ENCODE data around the gene FUT9. TPM values are rescaled to one million over a fixed set of nuclear protein-coding genes. Genes with fewer than 3 reads are reported as not detected.

Gene FUT9
- polyA plus RNA-seq, 1 donor (not counting 4 experiments of a cell fraction or from before 2014, with no cell fraction given), result not detected

DNA sequence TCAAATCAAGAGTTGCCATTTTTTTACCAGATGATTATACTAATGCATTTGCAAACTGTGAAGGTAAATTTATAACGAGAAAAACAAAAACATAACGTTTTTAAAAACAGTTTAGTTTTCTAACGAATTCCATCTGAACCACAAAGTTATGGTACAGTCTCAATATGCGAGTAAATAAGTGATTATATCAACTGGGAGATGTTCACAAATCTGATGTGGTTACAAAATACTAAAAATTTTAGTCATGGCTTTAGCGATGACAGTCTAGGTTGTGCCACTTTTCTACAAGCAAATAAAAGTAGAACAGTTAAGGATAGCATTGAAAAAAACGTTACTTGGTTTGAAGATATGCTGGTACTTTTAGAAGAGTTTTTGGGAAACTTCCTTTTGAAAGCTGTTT lies 186.8 kb downstream of the FUT9 start:
- DNase-seq (ENCODE audit: low read depth, low spot score) (no peak), FAIRE-seq (no peak)
- Histone ChIP-seq H2AFZ (ENCODE audit: control insufficient read depth, low read length) (no peak overlapping the region), H3K27ac (ENCODE audit: control insufficient read depth, insufficient read depth, low read length) (no peak overlapping the region), H3K4me1 (ENCODE audit: control insufficient read depth, extremely low read depth, insufficient read depth, low read length) (no peaks in the 10 kb centered on the region), H3K9me3 (ENCODE audit: control insufficient read depth, low read depth, low read length) (no peaks in the 10 kb centered on the region), H3K9ac (ENCODE audit: control insufficient read depth, extremely low read depth, insufficient read depth, low read length) (no peak overlapping the region), H3K27me3 (ENCODE audit: control insufficient read depth, extremely low read depth, insufficient read depth, low read length) (no peaks in the 10 kb centered on the region), H4K20me1 (ENCODE audit: control insufficient read depth, extremely low read depth, insufficient read depth, low read length) (no peaks in the 10 kb centered on the region), H3K4me2 (ENCODE audit: control insufficient read depth, extremely low read depth, insufficient read depth, low read depth, low read length) (no peak overlapping the region), H3K4me3 (ENCODE audit: control insufficient read depth in 2 of 3, extremely low read depth in 1 of 3, insufficient read depth in 2 of 3, low read depth in 1 of 3, low read length in 3 of 3) (no peak overlapping the region), H3K9me1 (ENCODE audit: control insufficient read depth, extremely low read depth, insufficient read depth, low read length) (no peaks in the 10 kb centered on the region), H3K36me3 (ENCODE audit: control insufficient read depth in 2 of 2, extremely low read depth in 1 of 2, insufficient read depth in 2 of 2, low read length in 2 of 2) (no peaks in the 10 kb centered on the region), H3K79me2 (ENCODE audit: control insufficient read depth, insufficient read depth, low read length) (no peaks in the 10 kb centered on the region)
- dilution Hi-C loops (cut with MboI; ENCODE audit: extremely low pct_ligation_motif_present, low sequenced_read_pairs), result no loop called here
- TF ChIP-seq, protein P1, sequence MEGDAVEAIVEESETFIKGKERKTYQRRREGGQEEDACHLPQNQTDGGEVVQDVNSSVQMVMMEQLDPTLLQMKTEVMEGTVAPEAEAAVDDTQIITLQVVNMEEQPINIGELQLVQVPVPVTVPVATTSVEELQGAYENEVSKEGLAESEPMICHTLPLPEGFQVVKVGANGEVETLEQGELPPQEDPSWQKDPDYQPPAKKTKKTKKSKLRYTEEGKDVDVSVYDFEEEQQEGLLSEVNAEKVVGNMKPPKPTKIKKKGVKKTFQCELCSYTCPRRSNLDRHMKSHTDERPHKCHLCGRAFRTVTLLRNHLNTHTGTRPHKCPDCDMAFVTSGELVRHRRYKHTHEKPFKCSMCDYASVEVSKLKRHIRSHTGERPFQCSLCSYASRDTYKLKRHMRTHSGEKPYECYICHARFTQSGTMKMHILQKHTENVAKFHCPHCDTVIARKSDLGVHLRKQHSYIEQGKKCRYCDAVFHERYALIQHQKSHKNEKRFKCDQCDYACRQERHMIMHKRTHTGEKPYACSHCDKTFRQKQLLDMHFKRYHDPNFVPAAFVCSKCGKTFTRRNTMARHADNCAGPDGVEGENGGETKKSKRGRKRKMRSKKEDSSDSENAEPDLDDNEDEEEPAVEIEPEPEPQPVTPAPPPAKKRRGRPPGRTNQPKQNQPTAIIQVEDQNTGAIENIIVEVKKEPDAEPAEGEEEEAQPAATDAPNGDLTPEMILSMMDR (optimal IDR thresholded peaks at IDR 0.05 in 1 of 3, IDR thresholded peaks at IDR 0.05 in 1 of 3, conservative IDR thresholded peaks at IDR 0.05 in 1 of 3; ENCODE audit: extremely low read depth in 1 of 3, insufficient read depth in 2 of 3, low read length in 3 of 3), result no peak
- no peak for TF ChIP-seq EZH2 (IDR thresholded peaks at IDR 0.05; ENCODE audit: low read length)

DNA sequence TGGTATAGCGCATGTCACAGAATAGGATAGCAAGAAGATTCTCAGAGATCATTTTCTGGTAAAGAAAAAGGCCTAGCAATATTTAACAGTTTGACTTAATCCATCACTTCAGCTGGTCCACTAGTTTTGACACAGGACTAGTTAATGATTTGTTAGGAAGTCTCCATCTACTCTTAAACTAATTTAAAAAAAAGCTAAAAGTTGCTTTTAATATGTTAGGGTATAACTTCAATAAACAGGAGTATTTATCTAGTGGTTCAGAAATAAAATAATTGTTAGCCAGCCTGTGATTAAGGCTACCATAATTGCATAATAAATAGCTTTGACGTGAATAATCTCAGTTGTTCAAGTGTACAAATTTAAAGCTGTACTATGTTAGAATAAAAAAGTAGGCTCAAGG lies 195.6 kb downstream of the FUT9 start:
- no peak overlapping the region for H3K4me3 ChIP-seq (ENCODE audit: control insufficient read depth in 2 of 3, extremely low read depth in 1 of 3, insufficient read depth in 2 of 3, low read depth in 1 of 3, low read length in 3 of 3)
- no peaks in the 10 kb centered on the region for H3K79me2 ChIP-seq (ENCODE audit: control insufficient read depth, insufficient read depth, low read length)
- H2AFZ ChIP-seq (ENCODE audit: control insufficient read depth, low read length), result no peak overlapping the region
- no peaks in the 10 kb centered on the region for H3K9me1 ChIP-seq (ENCODE audit: control insufficient read depth, extremely low read depth, insufficient read depth, low read length)
- no peak overlapping the region for H3K27ac ChIP-seq (ENCODE audit: control insufficient read depth, insufficient read depth, low read length)
- H3K36me3 ChIP-seq (ENCODE audit: control insufficient read depth in 2 of 2, extremely low read depth in 1 of 2, insufficient read depth in 2 of 2, low read length in 2 of 2), result no peaks in the 10 kb centered on the region
- no peaks in the 10 kb centered on the region for H3K27me3 ChIP-seq (ENCODE audit: control insufficient read depth, extremely low read depth, insufficient read depth, low read length)
- no peak overlapping the region for H3K4me2 ChIP-seq (ENCODE audit: control insufficient read depth, extremely low read depth, insufficient read depth, low read depth, low read length)
- no peaks in the 10 kb centered on the region for H3K4me1 ChIP-seq (ENCODE audit: control insufficient read depth, extremely low read depth, insufficient read depth, low read length)
- H3K9ac ChIP-seq (ENCODE audit: control insufficient read depth, extremely low read depth, insufficient read depth, low read length), result no peak overlapping the region
- dilution Hi-C loops (cut with MboI; ENCODE audit: extremely low pct_ligation_motif_present, low sequenced_read_pairs), result no loop called here
- TF ChIP-seq, protein P1 (optimal IDR thresholded peaks at IDR 0.05 in 1 of 3, IDR thresholded peaks at IDR 0.05 in 1 of 3, conservative IDR thresholded peaks at IDR 0.05 in 1 of 3; ENCODE audit: extremely low read depth in 1 of 3, insufficient read depth in 2 of 3, low read length in 3 of 3), result no peak
- TF ChIP-seq EZH2 (IDR thresholded peaks at IDR 0.05; ENCODE audit: low read length), result no peak
- no peaks in the 10 kb centered on the region for H3K9me3 ChIP-seq (ENCODE audit: control insufficient read depth, low read depth, low read length)
- no peak for DNase-seq (ENCODE audit: low read depth, low spot score)
- H4K20me1 ChIP-seq (ENCODE audit: control insufficient read depth, extremely low read depth, insufficient read depth, low read length), result no peaks in the 10 kb centered on the region
- no peak for FAIRE-seq

Measured in keratinocyte (primary cell).